Epithelial cell of esophagus (primary cell): ENCODE measurements around the gene DHX9.

Source experiments
- DNase-seq: peaks from one replicate; pipeline ENCODE4 v3.0.0; 2010; ENCODE audit warnings: low read depth
- H3K4me3 ChIP-seq: 2 replicates; pipeline ENCODE4 v1.5.1; 2011; ENCODE audit warnings: mild to moderate bottlenecking, low read length, control low read depth
- CTCF ChIP-seq: IDR thresholded peaks from 2 replicates; pipeline ENCODE4 v1.5.1; 2011; ENCODE audit warnings: low read depth, mild to moderate bottlenecking, low read length, control low read depth, inconsistent platforms; ENCODE audit not compliant: insufficient read depth; ENCODE audit errors: missing control alignments

The DHX9 gene

GRCh38 chr1:182935716-182936115, 96.6 kb downstream of the DHX9 start:
- H3K4me3 ChIP-seq, result no peak overlapping the region
- no peak for TF ChIP-seq CTCF
- DNase-seq, result no peak
